ENCODE data around the gene GPS2.

GPS2 gene

DNA sequence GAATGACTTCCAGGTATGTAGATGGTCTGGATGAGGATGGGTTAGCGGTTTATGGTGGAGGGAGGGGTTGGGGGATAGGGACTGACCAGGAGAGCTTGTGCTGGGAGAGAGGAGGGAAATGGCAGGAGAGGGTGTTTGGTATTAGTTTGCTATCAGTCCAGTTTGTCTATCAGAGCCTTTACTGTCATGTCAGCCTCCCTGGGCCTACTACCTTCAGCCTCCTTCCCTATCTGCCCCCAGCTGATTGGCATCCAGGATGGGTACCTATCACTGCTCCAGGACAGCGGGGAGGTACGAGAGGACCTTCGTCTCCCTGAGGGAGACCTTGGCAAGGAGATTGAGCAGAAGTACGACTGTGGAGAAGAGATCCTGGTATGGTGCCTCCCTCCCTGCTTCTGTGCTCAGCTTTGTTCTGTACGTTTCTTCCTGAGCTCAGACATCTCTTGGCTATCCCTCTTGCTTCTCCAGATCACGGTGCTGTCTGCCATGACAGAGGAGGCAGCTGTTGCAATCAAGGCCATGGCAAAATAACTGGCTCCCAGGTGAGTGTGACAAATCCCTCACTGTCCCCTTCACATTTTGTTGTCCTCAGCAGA lies 4.0 kb downstream of the GPS2 start:
- no peak for DNase-seq (ENCODE audit: low read depth)
- TF ChIP-seq, protein P1, sequence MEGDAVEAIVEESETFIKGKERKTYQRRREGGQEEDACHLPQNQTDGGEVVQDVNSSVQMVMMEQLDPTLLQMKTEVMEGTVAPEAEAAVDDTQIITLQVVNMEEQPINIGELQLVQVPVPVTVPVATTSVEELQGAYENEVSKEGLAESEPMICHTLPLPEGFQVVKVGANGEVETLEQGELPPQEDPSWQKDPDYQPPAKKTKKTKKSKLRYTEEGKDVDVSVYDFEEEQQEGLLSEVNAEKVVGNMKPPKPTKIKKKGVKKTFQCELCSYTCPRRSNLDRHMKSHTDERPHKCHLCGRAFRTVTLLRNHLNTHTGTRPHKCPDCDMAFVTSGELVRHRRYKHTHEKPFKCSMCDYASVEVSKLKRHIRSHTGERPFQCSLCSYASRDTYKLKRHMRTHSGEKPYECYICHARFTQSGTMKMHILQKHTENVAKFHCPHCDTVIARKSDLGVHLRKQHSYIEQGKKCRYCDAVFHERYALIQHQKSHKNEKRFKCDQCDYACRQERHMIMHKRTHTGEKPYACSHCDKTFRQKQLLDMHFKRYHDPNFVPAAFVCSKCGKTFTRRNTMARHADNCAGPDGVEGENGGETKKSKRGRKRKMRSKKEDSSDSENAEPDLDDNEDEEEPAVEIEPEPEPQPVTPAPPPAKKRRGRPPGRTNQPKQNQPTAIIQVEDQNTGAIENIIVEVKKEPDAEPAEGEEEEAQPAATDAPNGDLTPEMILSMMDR (IDR thresholded peaks at IDR 0.05; ENCODE audit: low read depth, low read length, missing control alignments) = no peak
- in situ Hi-C loops (cut with HindIII; ENCODE audit: low sequenced_read_pairs) = no loop called here
- no peak overlapping the region for H3K4me3 ChIP-seq (ENCODE audit: low read depth, low read length)

DNA sequence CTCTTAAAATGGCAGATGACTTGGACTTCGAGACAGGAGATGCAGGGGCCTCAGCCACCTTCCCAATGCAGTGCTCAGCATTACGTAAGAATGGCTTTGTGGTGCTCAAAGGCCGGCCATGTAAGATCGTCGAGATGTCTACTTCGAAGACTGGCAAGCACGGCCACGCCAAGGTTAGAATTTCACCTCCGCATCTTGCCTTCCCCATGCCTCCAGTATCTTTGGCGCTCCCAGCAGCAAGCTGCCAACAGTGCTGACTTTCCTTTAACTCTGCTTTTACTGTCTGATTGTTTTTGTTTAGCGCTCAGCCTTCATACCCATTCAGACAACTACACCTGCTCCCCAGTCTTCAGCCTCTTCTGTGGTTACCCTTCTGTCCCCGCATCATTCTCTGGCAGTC lies 5.5 kb downstream of the GPS2 start:
- peak overlapping the region; percentile 94 for H3K4me3 ChIP-seq (ENCODE audit: low read depth, low read length)
- no peak for DNase-seq (ENCODE audit: low read depth)
- in situ Hi-C loops (cut with HindIII; ENCODE audit: low sequenced_read_pairs) = no loop called here
- TF ChIP-seq, protein P1 (IDR thresholded peaks at IDR 0.05; ENCODE audit: low read depth, low read length, missing control alignments) = no peak

DNA sequence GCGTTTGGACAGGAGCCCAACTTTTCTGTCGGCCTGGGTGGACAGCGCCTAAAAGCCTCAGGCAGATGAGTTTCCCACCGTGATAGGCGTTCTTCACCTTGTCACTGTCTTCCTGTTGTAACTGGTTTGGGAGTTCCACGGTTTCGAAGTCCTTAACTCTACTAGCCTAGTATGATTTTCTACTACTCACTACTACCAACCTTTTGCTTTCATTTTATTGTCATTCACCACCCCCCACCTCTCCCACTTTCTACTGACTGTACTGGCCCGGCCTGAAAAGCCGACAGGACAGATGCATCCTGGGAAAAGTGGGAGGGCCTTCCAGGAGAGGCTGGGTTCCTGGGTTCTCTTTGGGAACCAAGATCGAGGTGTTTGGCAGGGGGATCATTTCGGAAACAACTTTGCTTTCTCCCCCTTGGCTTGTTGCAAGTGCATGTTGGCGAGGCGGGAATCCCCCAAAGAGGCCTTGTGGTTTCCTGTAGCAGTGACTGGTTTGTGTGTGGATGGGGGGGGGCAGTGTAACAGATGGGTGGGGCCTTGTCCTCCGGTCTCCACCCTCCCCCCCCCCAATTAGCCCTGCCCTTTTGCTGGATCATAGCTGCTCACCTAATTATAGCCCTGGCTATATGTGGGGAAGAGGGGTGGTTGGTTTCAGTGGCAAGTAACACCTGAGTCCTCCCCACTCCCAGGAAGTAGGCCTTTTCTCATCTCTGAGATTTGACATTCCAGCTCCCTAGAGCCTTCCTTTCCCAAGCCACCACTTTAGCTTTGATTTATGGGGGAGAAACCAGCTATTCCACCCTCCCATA lies 6.3 kb downstream of the GPS2 start:
- TF ChIP-seq, protein P1 (IDR thresholded peaks at IDR 0.05; ENCODE audit: low read depth, low read length, missing control alignments) = no peak
- in situ Hi-C loops (cut with HindIII; ENCODE audit: low sequenced_read_pairs) = no loop called here
- DNase-seq (ENCODE audit: low read depth) = peak; percentile 68
- H3K4me3 ChIP-seq (ENCODE audit: low read depth, low read length) = peak overlapping the region; percentile 94

DNA sequence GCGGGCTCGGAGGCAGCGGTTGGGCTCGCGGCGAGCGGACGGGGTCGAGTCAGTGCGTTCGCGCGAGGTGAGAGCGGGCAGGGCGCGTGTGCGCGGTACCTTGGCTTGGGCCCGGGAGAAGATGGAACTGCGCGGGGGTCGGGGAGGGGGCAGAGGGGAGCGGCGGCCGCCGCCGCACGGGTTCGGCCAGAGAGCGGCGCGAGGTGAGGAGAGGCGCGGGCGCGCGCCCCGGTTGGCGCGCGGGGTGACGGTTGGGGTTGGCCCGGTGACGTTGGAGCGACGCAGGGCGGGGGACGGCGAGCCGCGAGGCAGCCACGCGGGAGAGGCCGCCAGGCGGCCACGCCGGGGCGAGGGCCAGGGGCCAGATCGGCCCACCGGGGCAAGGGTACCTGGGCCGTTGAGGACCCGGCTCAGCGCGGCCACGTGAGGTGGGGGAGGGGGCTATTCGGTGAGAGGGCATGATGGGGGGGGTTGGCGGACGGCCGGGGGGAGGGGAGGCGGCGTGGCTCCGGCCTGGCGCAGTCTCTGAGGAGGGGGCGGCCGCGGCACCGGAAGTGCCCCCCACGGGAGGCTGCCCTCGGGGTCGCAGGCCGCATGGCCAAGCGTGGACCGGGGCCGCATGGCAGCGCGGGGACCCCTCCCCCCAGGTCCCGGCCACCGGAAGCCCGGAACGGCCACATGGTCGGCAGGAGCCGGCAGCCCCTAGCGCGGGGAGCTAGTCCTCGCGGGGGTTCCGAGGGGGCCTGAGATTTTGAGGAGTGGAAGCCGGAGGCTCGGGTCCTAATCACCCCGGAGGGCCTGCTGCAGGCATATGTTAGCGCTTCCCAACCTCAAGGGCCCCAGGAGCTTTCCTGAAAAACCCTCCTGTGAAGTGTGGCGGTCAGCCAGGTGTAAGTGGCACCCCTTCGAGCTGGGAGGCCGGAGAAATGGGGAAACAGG lies 7.2 kb downstream of the GPS2 start:
- in situ Hi-C loops (cut with HindIII; ENCODE audit: low sequenced_read_pairs) = no loop called here
- DNase-seq (ENCODE audit: low read depth) = no peak
- TF ChIP-seq, protein P1 (IDR thresholded peaks at IDR 0.05; ENCODE audit: low read depth, low read length, missing control alignments) = no peak
- peak overlapping the region; percentile 94 for H3K4me3 ChIP-seq (ENCODE audit: low read depth, low read length)

DNA sequence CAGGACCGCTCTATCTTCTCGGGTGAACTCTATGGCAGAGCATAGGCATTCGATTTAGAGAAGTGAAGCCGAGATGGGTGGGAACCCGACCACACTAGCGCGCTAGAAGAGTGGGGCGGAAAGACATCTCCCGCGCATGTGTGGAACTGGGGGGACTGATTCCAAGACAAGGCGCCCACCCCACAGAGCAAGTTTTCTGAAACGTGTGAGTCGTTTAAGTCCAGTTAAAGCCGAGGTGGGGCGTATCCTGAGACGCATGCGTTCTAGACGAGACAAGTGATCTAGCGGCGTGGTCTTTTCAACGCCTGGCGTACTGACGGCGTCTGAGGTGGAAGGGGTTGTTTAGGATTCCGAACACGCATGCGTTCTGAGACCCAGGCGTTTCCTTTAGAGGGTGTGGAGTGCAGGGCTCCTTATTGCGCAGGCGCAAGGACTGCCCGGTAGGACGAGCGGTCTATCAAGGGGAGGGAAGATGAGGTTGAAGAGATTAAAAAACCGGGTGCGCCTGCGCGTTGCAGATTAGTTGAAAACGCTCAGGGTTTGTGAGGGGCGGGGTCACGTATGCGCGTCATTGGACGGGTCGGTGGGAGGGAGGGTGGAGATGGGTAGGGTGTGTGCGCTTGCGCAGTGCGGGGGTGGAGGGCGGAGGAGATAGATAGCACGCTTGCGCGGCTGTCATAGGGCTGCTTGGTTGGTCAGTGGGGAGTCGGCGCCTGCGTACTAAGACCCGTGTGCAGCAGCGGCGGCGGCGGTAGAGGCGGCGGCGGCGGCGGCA lies 8.1 kb downstream of the GPS2 start, which contains the start of gene EIF5A:
Gene EIF5A, plus strand, starts transcription at position 718 of the 775 bp plus-strand sequence. CDS start 2,008 bp downstream, outside the sequence.
- TF ChIP-seq, protein P1 (IDR thresholded peaks at IDR 0.05; ENCODE audit: low read depth, low read length, missing control alignments) = no peak
- in situ Hi-C loops (cut with HindIII; ENCODE audit: low sequenced_read_pairs) = no loop called here
- peak; percentile 100 for DNase-seq (ENCODE audit: low read depth)
- H3K4me3 ChIP-seq (ENCODE audit: low read depth, low read length) = peak within 1 kb of the TSS; percentile 94
